ENCODE measurements around the gene PCDHGB1.
A peak's percentile ranks its signal among the peaks of the same experiment; 100 is the strongest.
"Not testable (repeated sequence)": the region's sequence is repeated elsewhere in the genome, so short reads cannot be mapped to it uniquely, and the experiment has no call there.

The PCDHGB1 gene

GRCh38 chr5:141384471-141385267, 34.8 kb downstream of the PCDHGB1 start:
- no peak for DNase-seq

GRCh38 chr5:141387557-141388311, 37.8 kb downstream of the PCDHGB1 start, which contains the start of gene PCDHGB4:
TSS of gene PCDHGB4 (plus strand) at chr5:141387698. CDS start at chr5:141387885, 187 bp downstream.
- DNase-seq = peak; percentile 40

- no peak for DNase-seq
Observed at GRCh38 chr5:141388661-141389060, 38.8 kb downstream of the PCDHGB1 start.

- DNase-seq = no peak
Observed at GRCh38 chr5:141389153-141390042, 39.5 kb downstream of the PCDHGB1 start.

DNA sequence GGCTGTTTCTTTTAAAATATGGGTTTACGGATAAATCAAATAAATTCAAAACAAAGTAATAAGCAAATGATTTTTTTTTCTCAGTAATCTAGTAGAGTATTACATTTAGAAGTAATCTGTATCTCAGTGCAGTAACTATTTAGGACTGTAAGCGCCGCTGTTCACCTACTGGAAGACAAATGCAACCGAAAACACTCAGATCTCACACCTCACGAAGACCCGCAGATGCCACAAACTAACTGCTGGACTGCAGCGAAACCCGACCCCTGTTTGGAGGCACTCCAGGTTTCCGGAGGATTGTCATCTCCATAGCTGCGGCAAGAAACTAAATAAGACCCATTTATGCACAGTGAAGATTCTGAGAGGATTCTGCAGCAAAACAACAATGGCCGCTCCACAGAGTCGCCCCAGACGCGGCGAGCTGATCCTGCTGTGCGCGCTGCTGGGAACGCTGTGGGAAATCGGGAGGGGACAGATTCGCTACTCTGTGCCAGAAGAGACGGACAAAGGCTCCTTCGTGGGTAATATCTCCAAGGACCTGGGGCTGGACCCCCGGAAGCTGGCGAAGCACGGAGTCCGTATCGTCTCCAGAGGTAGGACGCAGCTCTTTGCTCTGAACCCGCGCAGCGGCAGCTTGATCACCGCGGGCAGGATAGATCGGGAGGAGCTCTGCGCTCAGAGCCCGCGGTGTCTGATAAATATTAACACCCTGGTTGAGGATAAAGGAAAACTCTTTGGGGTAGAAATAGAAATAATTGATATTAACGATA, 42.7 kb downstream of the PCDHGB1 start, which contains the start of gene PCDHGA8:
Gene PCDHGA8, plus strand, starts transcription at position 205 of the 770 bp plus-strand sequence. Its CDS starts 181 bp downstream, at position 386.
- DNase-seq = no peak

DNA sequence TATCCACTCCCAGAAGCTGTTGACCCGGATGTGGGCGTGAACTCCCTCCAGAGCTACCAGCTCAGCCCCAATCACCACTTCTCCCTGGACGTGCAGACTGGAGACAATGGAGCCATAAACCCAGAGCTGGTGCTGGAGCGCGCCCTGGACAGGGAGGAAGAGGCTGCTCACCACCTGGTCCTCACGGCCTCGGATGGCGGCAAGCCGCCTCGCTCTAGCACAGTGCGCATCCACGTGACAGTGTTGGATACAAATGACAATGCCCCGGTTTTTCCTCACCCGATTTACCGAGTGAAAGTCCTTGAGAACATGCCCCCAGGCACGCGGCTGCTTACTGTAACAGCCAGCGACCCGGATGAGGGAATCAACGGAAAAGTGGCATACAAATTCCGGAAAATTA, 43.4 kb downstream of the PCDHGB1 start:
- no peak for DNase-seq

DNA sequence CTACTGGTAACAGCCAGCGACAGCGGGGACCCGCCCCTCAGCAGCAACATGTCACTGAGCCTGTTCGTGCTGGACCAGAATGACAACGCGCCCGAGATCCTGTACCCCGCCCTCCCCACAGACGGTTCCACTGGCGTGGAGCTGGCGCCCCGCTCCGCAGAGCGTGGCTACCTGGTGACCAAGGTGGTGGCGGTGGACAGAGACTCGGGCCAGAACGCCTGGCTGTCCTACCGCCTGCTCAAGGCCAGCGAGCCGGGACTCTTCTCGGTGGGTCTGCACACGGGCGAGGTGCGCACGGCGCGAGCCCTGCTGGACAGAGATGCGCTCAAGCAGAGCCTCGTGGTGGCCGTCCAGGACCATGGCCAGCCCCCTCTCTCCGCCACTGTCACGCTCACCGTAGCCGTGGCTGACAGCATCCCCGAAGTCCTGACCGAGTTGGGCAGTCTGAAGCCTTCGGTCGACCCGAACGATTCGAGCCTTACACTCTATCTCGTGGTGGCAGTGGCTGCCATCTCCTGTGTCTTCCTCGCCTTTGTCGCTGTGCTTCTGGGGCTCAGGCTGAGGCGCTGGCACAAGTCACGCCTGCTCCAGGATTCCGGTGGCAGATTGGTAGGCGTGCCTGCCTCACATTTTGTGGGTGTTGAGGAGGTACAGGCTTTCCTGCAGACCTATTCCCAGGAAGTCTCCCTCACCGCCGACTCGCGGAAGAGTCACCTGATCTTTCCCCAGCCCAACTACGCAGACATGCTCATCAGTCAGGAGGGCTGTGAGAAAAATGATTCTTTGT, 44.7 kb downstream of the PCDHGB1 start:
- DNase-seq = not testable (repeated sequence)

DNA sequence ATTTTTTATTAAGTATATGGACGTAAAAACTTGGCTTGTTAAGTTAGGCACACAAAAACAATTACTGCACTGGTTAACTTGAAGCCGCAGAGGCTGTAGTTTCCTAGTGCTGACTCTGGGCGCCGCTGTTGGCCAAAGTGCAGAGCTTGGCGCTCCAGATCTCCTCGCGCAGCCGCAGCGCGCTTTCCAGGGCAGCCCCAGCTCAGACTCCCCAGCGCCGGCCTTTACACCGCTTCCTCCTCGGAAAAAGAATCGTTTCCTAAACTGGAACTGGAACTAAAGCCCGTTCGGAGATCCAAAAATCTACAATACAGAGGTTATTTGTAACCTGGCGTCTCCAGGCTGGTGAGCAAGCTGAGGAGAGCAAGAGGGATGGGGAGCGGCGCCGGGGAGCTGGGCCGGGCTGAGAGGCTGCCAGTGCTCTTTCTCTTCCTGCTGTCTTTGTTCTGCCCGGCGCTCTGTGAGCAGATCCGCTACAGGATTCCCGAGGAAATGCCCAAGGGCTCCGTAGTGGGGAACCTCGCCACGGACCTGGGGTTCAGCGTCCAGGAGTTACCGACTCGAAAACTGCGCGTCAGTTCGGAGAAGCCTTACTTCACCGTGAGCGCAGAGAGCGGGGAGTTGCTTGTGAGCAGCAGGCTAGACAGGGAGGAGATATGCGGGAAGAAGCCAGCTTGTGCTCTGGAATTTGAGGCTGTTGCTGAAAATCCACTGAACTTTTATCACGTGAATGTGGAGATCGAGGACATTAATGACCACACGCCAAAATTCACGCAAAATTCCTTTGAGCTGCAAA, 48.1 kb downstream of the PCDHGB1 start, which contains the start of gene PCDHGB5:
Gene PCDHGB5, plus strand, starts transcription at position 192 of the 796 bp plus-strand sequence. Its CDS starts 181 bp downstream, at position 373.
- peak; percentile 52 for DNase-seq

- DNase-seq = no peak
Observed at GRCh38 chr5:141398608-141399007, 48.7 kb downstream of the PCDHGB1 start.

DNA sequence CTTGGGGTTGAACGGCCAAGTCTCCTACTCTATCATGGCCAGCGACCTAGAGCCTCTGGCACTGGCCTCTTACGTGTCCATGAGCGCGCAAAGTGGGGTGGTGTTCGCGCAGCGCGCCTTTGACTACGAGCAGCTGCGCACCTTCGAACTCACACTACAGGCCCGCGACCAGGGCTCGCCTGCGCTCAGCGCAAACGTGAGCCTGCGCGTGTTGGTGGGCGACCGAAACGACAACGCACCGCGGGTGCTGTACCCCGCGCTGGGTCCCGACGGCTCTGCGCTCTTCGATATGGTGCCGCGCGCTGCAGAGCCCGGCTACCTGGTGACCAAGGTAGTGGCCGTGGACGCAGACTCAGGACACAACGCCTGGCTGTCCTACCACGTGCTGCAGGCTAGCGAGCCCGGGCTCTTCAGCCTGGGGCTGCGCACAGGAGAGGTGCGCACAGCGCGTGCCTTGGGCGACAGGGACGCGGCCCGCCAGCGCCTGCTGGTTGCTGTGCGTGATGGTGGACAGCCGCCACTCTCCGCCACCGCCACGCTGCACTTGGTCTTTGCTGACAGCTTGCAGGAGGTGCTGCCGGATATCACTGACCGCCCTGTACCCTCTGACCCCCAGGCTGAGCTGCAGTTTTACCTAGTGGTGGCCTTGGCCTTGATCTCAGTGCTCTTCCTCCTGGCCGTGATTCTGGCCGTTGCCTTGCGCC, 49.8 kb downstream of the PCDHGB1 start:
- DNase-seq = no peak

All from activated CD4-positive, alpha-beta T cell treated with anti-CD3 and anti-CD28 coated beads, Interleukin-10, Interleukin-2, amounts not matched to agents 100 ng/mL and 50 ng/mL, durations not matched to agents 16 hours and 8 hours (primary cell).